Measurements from ENCODE around the gene BTN3A1.
"Not testable (repeated sequence)": the region's sequence is repeated elsewhere in the genome, so short reads cannot be mapped to it uniquely, and the experiment has no call there.

The BTN3A1 gene

GRCh38 chr6:26367114-26367513 is 35.0 kb upstream of the BTN3A1 start (continued):
- no peak for TF ChIP-seq POU6F1 (CRISPR knock-in tag; IDR thresholded peaks at IDR 0.05; ENCODE audit: borderline replicate concordance, low read depth)

- not testable (repeated sequence) for ATAC-seq
Observed at GRCh38 chr6:26371813-26372212, 30.3 kb upstream of the BTN3A1 start.

- ATAC-seq = no peak
- TF ChIP-seq CSRNP3 (CRISPR knock-in tag; IDR thresholded peaks at IDR 0.05) = no peak
- TF ChIP-seq BACH2 (CRISPR knock-in tag; IDR thresholded peaks at IDR 0.05; ENCODE audit: borderline replicate concordance) = no peak
- TF ChIP-seq ARNTL (CRISPR knock-in tag; IDR thresholded peaks at IDR 0.05; ENCODE audit: borderline replicate concordance, low read depth) = no peak
- no peak for TF ChIP-seq ZNF565 (CRISPR knock-in tag; conservative IDR thresholded peaks at IDR 0.05; ENCODE audit: low read depth)
- no peak for TF ChIP-seq SNAI2 (CRISPR knock-in tag; IDR thresholded peaks at IDR 0.05)
- no peak for TF ChIP-seq OSR1 (CRISPR knock-in tag; IDR thresholded peaks at IDR 0.05)
- TF ChIP-seq GLIS3 (CRISPR knock-in tag; IDR thresholded peaks at IDR 0.05) = no peak
- no peak for TF ChIP-seq ISL1 (CRISPR knock-in tag; IDR thresholded peaks at IDR 0.05)
- TF ChIP-seq TOX (CRISPR knock-in tag; IDR thresholded peaks at IDR 0.05; ENCODE audit: borderline replicate concordance) = no peak
- TF ChIP-seq ZFP30 (CRISPR knock-in tag; IDR thresholded peaks at IDR 0.05) = no peak
- no peak for TF ChIP-seq PATZ1 (CRISPR knock-in tag; IDR thresholded peaks at IDR 0.05; ENCODE audit: borderline replicate concordance)
- TF ChIP-seq CREB5 (CRISPR knock-in tag; IDR thresholded peaks at IDR 0.05; ENCODE audit: low read depth) = no peak
Observed at GRCh38 chr6:26372308-26373144, 29.5 kb upstream of the BTN3A1 start.

- no peak for TF ChIP-seq ESRRG (CRISPR knock-in tag; IDR thresholded peaks at IDR 0.05)
- TF ChIP-seq RARB (CRISPR knock-in tag; IDR thresholded peaks at IDR 0.05) = no peak
- TF ChIP-seq ARNTL (CRISPR knock-in tag; IDR thresholded peaks at IDR 0.05; ENCODE audit: borderline replicate concordance, low read depth) = no peak
- no peak for TF ChIP-seq ZNF8 (CRISPR knock-in tag; IDR thresholded peaks at IDR 0.05)
- TF ChIP-seq ZFP3 (CRISPR knock-in tag; IDR thresholded peaks at IDR 0.05) = no peak
- TF ChIP-seq CREB5 (CRISPR knock-in tag; IDR thresholded peaks at IDR 0.05; ENCODE audit: low read depth) = no peak
- no peak for TF ChIP-seq TOX (CRISPR knock-in tag; IDR thresholded peaks at IDR 0.05; ENCODE audit: borderline replicate concordance)
- no peak for TF ChIP-seq ISL1 (CRISPR knock-in tag; IDR thresholded peaks at IDR 0.05)
- TF ChIP-seq CSRNP3 (CRISPR knock-in tag; IDR thresholded peaks at IDR 0.05) = no peak
- no peak for TF ChIP-seq ZNF70 (CRISPR knock-in tag; IDR thresholded peaks at IDR 0.05)
- TF ChIP-seq CSDC2 (CRISPR knock-in tag; IDR thresholded peaks at IDR 0.05) = no peak
- TF ChIP-seq BACH2 (CRISPR knock-in tag; IDR thresholded peaks at IDR 0.05; ENCODE audit: borderline replicate concordance) = no peak
- no peak for TF ChIP-seq TCF4 (CRISPR knock-in tag; IDR thresholded peaks at IDR 0.05; ENCODE audit: borderline replicate concordance)
- TF ChIP-seq OSR1 (CRISPR knock-in tag; IDR thresholded peaks at IDR 0.05) = no peak
- no peak for TF ChIP-seq PATZ1 (CRISPR knock-in tag; IDR thresholded peaks at IDR 0.05; ENCODE audit: borderline replicate concordance)
- no peak for TF ChIP-seq ZNF565 (CRISPR knock-in tag; conservative IDR thresholded peaks at IDR 0.05; ENCODE audit: low read depth)
- ATAC-seq = no peak
Observed at GRCh38 chr6:26375270-26375669, 26.8 kb upstream of the BTN3A1 start.
